ENCODE results near the gene AGPS.

- TF ChIP-seq CTCF (IDR thresholded peaks at IDR 0.05; ENCODE audit: low read depth, low read length) (no peak), EZH2phosphoT487 (IDR thresholded peaks at IDR 0.05; ENCODE audit: low read depth) (no peak)
Measured at GRCh38 chr2:177434475-177434874, 41.9 kb downstream of the AGPS start.

Data from OCI-LY3 (cell line).